Ishikawa (cell line): ENCODE measurements around the gene SPAG9.

Experiments used
- FOXM1 ChIP-seq: IDR thresholded peaks from 2 replicates; pipeline ENCODE4 v1.6.1; 2012; ENCODE audit warnings: low read depth, borderline replicate concordance
- TAF1 ChIP-seq: IDR thresholded peaks from 2 replicates; pipeline ENCODE4 v1.6.1; 2012; ENCODE audit warnings: low read depth, mild to moderate bottlenecking
- YY1 ChIP-seq: IDR thresholded peaks from 2 replicates; pipeline ENCODE4 v1.6.1; 2012; ENCODE audit warnings: low read depth

GRCh38 chr17:50938821-50939541, 181.7 kb downstream of the SPAG9 start:
- TF ChIP-seq TAF1: no peak
- TF ChIP-seq FOXM1: no peak
- no peak for TF ChIP-seq YY1
